IPS-18a (cell line): ENCODE measurements around the gene COX7A2L.

Experiments
- H3K27ac ChIP-seq: one replicate; pipeline ENCODE4 v1.5.1; 2013; ENCODE audit warnings: low read length
- H3K27me3 ChIP-seq: one replicate; pipeline ENCODE4 v1.6.1; 2013; ENCODE audit warnings: mild to moderate bottlenecking, low read length; ENCODE audit not compliant: control insufficient read depth, insufficient read depth
- H3K36me3 ChIP-seq: one replicate; pipeline ENCODE4 v1.6.1; 2013; ENCODE audit warnings: low read depth, low read length; ENCODE audit not compliant: control insufficient read depth
- H3K4me1 ChIP-seq: one replicate; pipeline ENCODE4 v1.6.1; 2013; ENCODE audit warnings: low read depth, low read length; ENCODE audit not compliant: control insufficient read depth
- H3K4me3 ChIP-seq: one replicate; pipeline ENCODE4 v1.5.1; 2013; ENCODE audit warnings: low read length
- H3K9ac ChIP-seq: one replicate; pipeline ENCODE4 v1.6.1; 2013; ENCODE audit warnings: mild to moderate bottlenecking, low read length, moderate library complexity
- H3K9me3 ChIP-seq: one replicate; pipeline ENCODE4 v1.6.1; 2013; ENCODE audit warnings: low read depth, low read length; ENCODE audit not compliant: control insufficient read depth

Gene COX7A2L

GRCh38 chr2:42309366-42309765 is 51.7 kb downstream of the COX7A2L start:
- H3K36me3 ChIP-seq = peaks cover 8% of the 10 kb centered on the region

GRCh38 chr2:42307180-42307579 is 53.8 kb downstream of the COX7A2L start:
- Histone ChIP-seq H3K27me3 (no peaks in the 10 kb centered on the region), H3K36me3 (peaks cover 19% of the 10 kb centered on the region), H3K27ac (no peak overlapping the region), H3K9ac (no peak overlapping the region), H3K4me1 (no peaks in the 10 kb centered on the region), H3K4me3 (no peak overlapping the region), H3K9me3 (no peaks in the 10 kb centered on the region)

More at GRCh38 chr2:42309366-42309765, 51.7 kb downstream of the COX7A2L start:
- Histone ChIP-seq H3K9ac (no peak overlapping the region), H3K4me3 (no peak overlapping the region), H3K9me3 (no peaks in the 10 kb centered on the region), H3K4me1 (no peaks in the 10 kb centered on the region), H3K27me3 (no peaks in the 10 kb centered on the region), H3K27ac (no peak overlapping the region)

DNA sequence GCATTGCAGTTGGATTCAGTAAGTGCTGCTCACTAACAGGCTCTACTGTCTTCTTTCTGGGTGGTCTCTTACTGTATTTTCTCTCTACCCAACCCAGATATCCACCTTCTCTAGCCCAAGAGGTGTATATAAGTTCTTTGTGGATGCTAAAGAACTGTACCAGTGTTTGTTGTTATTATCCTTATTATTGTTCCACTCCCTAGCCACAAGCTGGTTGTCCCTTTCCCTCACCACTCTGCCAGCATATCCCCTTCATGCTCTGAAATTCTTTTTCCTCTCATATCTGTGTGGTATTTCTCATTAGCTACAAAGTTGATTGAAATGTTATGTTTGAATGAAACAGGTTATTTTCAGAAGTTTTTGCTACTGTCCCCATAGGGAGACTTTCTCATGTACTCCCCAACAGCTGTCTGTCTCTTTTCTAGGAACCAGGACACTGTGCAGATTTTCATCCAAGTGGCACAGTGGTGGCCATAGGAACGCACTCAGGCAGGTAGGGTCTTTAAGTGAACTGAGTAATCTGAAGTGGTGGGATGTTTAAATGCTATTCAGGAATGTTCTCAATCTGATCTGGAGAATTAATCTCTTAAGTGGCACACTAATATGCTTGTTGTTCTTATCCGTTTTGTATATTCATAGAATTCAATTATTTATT is 56.8 kb downstream of the COX7A2L start:
- no peaks in the 10 kb centered on the region for H3K4me1 ChIP-seq
- no peak overlapping the region for H3K9ac ChIP-seq
- H3K36me3 ChIP-seq = peaks cover 31% of the 10 kb centered on the region
- H3K27me3 ChIP-seq = no peaks in the 10 kb centered on the region
- H3K4me3 ChIP-seq = no peak overlapping the region
- H3K27ac ChIP-seq = no peak overlapping the region
- H3K9me3 ChIP-seq = no peaks in the 10 kb centered on the region

DNA sequence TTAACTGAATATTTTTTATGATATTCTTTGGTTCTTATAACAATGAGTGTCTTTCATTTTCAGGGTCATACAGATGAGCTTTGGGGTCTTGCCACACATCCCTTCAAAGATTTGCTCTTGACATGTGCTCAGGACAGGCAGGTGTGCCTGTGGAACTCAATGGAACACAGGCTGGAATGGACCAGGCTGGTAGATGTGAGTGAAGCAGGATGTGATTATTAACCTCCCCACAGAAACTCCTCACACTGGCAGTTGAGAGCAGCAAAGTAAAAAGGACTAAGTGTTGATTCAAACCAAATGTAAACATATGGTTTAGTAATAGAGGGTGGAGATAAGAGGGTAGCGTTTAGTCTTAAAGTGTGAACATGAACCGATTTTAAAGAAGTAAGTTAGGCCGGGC is 57.8 kb downstream of the COX7A2L start:
- Histone ChIP-seq H3K27me3 (no peaks in the 10 kb centered on the region), H3K4me3 (no peak overlapping the region), H3K36me3 (peaks cover 34% of the 10 kb centered on the region), H3K27ac (no peak overlapping the region), H3K9me3 (no peaks in the 10 kb centered on the region), H3K4me1 (no peaks in the 10 kb centered on the region), H3K9ac (no peak overlapping the region)

DNA sequence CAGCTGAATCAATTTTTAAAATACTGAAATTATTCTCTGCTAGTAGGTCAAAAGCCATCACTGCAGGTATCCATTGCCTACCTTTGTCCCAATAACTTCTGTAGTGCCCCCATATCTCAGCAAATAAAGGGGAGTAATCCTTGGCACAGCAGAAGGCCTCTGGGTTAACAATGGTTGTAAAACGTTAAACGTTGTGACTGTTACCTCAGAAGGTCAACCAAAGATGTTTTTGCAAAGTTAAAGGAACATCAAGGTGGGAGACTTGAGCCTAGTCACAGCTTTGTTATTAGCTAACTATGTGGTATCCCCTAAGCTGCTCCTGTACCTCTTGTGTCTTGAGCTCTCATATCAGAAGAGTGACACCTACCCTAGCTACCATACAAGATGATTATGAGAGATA is 60.5 kb downstream of the COX7A2L start:
- Histone ChIP-seq H3K9me3 (no peaks in the 10 kb centered on the region), H3K27ac (no peak overlapping the region), H3K36me3 (peaks cover 47% of the 10 kb centered on the region), H3K27me3 (no peaks in the 10 kb centered on the region), H3K9ac (no peak overlapping the region), H3K4me1 (peaks cover 3% of the 10 kb centered on the region), H3K4me3 (no peak overlapping the region)
